Breast epithelium (tissue), 3 donors: ENCODE data around the gene GPC6.

Source experiments
- POLR2A ChIP-seq: fragments of 450-650 bp; IDR thresholded peaks from one replicate; pipeline ENCODE4 v1.6.1; 2016; ENCODE audit warnings: antibody characterized with exemption, mild to moderate bottlenecking, moderate library complexity
- POLR2AphosphoS5 ChIP-seq, 3 donors: sonication (generic); formaldehyde crosslinking; IDR thresholded peaks; one replicate each; pipeline ENCODE4 v1.6.1; 2017; ENCODE audit warnings: antibody characterized with exemption in 3 of 3
- TF ChIP-seq, protein P1 (sequence below), 3 donors: fragments of 450-650 bp; IDR thresholded peaks; one replicate each; pipeline ENCODE4 v1.5.1; 2016 to 2017; ENCODE audit warnings: antibody characterized with exemption in 3 of 3, mild to moderate bottlenecking in 3 of 3, moderate library complexity in 3 of 3

DNA sequence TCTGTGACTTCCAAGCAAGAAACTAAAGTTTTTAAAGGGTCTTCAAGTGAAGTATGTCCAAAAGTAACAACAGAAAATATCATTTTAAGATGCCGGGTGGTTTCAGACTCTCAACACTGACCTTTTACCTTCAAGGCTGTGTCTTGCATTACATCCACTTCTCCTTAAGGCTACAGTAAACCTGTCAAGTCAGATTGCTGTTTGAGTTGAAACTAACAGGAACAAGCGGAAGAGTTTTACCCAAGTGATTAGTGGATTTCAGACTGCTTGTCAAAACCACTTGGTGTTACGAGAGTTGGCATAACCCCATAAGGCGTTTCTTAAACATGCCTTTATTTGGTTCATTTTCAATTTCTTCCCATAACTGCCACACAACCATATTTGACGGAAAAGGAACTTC lies 969.8 kb downstream of the GPC6 start:
- TF ChIP-seq, protein P1, sequence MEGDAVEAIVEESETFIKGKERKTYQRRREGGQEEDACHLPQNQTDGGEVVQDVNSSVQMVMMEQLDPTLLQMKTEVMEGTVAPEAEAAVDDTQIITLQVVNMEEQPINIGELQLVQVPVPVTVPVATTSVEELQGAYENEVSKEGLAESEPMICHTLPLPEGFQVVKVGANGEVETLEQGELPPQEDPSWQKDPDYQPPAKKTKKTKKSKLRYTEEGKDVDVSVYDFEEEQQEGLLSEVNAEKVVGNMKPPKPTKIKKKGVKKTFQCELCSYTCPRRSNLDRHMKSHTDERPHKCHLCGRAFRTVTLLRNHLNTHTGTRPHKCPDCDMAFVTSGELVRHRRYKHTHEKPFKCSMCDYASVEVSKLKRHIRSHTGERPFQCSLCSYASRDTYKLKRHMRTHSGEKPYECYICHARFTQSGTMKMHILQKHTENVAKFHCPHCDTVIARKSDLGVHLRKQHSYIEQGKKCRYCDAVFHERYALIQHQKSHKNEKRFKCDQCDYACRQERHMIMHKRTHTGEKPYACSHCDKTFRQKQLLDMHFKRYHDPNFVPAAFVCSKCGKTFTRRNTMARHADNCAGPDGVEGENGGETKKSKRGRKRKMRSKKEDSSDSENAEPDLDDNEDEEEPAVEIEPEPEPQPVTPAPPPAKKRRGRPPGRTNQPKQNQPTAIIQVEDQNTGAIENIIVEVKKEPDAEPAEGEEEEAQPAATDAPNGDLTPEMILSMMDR (IDR thresholded peaks at IDR 0.05), result no peak
- TF ChIP-seq POLR2A (no peak), POLR2AphosphoS5 (IDR thresholded peaks at IDR 0.05) (no peak)
